Mucosa of descending colon (tissue), 3 donors: ENCODE data around the gene ANO1. TPM values are rescaled to one million over a fixed set of nuclear protein-coding genes. Genes with fewer than 3 reads are reported as not detected.
A peak's percentile ranks its signal among the peaks of the same experiment; 100 is the strongest.

ENCODE experiments used
- ATAC-seq: fragments of 200-7000 bp; cut with Tn5 transposase; one replicate; pipeline ENCODE4 v1.9.1; 2020; ENCODE audit warnings: mild to moderate bottlenecking, moderate library complexity
- DNase-seq, 3 donors: peaks; one replicate each; pipeline ENCODE4 v3.0.0-alpha.2; 2020
- H3K36me3 ChIP-seq: fragments of 200-600 bp; one replicate; pipeline ENCODE4 v1.8.0; 2021; ENCODE audit warnings: low read depth, mild to moderate bottlenecking
- H3K4me1 ChIP-seq: fragments of 200-600 bp; one replicate; pipeline ENCODE4 v1.8.0; 2021; ENCODE audit warnings: low read depth, mild to moderate bottlenecking
- H3K4me3 ChIP-seq: fragments of 200-600 bp; one replicate; pipeline ENCODE4 v1.8.0; 2021; ENCODE audit warnings: mild to moderate bottlenecking
- H3K9me3 ChIP-seq: fragments of 200-600 bp; one replicate; pipeline ENCODE4 v1.8.0; 2021; ENCODE audit warnings: mild to moderate bottlenecking
- intact Hi-C, 2 donors: fragments of 100-400 bp; cut with DNase I in 1 of 2; cut with micrococcal nuclease in 1 of 2; formaldehyde crosslinking; loops; one replicate each; pipeline versions ENCODE4 v1.11.0 to v1.11.1; 2022; cut with DNase I, micrococcal nuclease
- total RNA-seq, 3 donors: library from RNA; stranded (reverse); fragmentation: NEBNext Ultra II Directional in 2 of 3; extraction: Animal tissue kit (Norgen Biotek cat#: 25700) in 2 of 3; gene quantifications; one replicate each; pipeline versions ENCODE4 v1.2.1 to v1.2.4, GENCODE V29; 2021 to 2023
- TF ChIP-seq, protein P1 (sequence below): fragments of 200-600 bp; IDR thresholded peaks from one replicate; pipeline ENCODE4 v1.8.0; 2022; ENCODE audit warnings: antibody characterized with exemption, mild to moderate bottlenecking
- donor health status: DM: no; HTN: no; CAD: no; lungs with moderate emphysema.
- donor health status: DM: no; HTN: no; CAD: no.
- donor health status: DM: no; HTN: yes; CAD: no.

ANO1 gene
- total RNA-seq, 3 donors from 2014 or later: 10.7 to 26.6 (median 11.8) TPM

DNA sequence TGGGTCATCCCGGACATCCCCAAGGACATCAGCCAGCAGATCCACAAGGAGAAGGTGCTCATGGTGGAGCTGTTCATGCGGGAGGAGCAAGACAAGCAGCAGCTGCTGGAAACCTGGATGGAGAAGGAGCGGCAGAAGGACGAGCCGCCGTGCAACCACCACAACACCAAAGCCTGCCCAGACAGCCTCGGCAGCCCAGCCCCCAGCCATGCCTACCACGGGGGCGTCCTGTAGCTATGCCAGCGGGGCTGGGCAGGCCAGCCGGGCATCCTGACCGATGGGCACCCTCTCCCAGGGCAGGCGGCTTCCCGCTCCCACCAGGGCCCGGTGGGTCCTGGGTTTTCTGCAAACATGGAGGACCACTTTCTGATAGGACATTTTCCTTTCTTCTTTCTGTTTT, 109.7 kb downstream of the ANO1 start:
- Histone ChIP-seq H3K4me3 (no peak overlapping the region), H3K9me3 (no peaks in the 10 kb centered on the region), H3K36me3 (no peaks in the 10 kb centered on the region), H3K4me1 (no peaks in the 10 kb centered on the region)
- TF ChIP-seq, protein P1, sequence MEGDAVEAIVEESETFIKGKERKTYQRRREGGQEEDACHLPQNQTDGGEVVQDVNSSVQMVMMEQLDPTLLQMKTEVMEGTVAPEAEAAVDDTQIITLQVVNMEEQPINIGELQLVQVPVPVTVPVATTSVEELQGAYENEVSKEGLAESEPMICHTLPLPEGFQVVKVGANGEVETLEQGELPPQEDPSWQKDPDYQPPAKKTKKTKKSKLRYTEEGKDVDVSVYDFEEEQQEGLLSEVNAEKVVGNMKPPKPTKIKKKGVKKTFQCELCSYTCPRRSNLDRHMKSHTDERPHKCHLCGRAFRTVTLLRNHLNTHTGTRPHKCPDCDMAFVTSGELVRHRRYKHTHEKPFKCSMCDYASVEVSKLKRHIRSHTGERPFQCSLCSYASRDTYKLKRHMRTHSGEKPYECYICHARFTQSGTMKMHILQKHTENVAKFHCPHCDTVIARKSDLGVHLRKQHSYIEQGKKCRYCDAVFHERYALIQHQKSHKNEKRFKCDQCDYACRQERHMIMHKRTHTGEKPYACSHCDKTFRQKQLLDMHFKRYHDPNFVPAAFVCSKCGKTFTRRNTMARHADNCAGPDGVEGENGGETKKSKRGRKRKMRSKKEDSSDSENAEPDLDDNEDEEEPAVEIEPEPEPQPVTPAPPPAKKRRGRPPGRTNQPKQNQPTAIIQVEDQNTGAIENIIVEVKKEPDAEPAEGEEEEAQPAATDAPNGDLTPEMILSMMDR: no peak
- DNase-seq: no peak
- intact Hi-C loops: no loop called here
- ATAC-seq: no peak

DNA sequence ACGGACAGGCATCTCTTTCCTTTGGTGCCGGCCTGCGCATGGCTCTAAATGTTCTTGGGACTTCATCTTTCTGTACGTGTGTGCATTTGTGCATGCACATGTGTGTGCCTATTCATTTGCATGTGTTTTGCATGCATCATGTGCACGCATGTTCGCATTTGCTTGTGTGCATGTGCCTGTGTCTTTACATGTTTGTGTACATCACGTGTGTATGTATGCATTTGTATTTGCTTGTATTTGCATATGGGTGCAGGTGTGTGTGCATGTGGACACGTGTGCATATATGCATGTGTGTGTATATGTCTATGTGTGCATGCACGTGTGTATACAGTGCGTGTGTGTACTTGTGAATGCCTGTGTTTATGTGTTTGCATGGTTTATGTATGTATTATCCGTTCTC, 111.5 kb downstream of the ANO1 start:
- ATAC-seq (no peak), DNase-seq (no peak)
- intact Hi-C loops: loop anchor here (5.0 to 10.0 kb wide), 3 partner anchors 267 to 505 kb away; no protein-coding TSS in a partner anchor
- TF ChIP-seq, protein P1: no peak
- no peaks in the 10 kb centered on the region for H3K36me3 ChIP-seq
- no peaks in the 10 kb centered on the region for H3K4me1 ChIP-seq
- H3K9me3 ChIP-seq: no peaks in the 10 kb centered on the region
- H3K4me3 ChIP-seq: no peak overlapping the region

- intact Hi-C loops: loop anchor here (5.0 to 10.0 kb wide), 3 partner anchors 269 to 507 kb away; no protein-coding TSS in a partner anchor
- peak; percentile 91 for ATAC-seq
- Histone ChIP-seq H3K4me1 (no peaks in the 10 kb centered on the region), H3K36me3 (no peaks in the 10 kb centered on the region), H3K9me3 (no peaks in the 10 kb centered on the region), H3K4me3 (no peak overlapping the region)
- TF ChIP-seq, protein P1: peak; percentile 67
- peak; percentile 73 to 86 (median 84) for DNase-seq
These were observed 113.5 kb downstream of the ANO1 start for GRCh38 chr11:70191495-70192140.

DNA sequence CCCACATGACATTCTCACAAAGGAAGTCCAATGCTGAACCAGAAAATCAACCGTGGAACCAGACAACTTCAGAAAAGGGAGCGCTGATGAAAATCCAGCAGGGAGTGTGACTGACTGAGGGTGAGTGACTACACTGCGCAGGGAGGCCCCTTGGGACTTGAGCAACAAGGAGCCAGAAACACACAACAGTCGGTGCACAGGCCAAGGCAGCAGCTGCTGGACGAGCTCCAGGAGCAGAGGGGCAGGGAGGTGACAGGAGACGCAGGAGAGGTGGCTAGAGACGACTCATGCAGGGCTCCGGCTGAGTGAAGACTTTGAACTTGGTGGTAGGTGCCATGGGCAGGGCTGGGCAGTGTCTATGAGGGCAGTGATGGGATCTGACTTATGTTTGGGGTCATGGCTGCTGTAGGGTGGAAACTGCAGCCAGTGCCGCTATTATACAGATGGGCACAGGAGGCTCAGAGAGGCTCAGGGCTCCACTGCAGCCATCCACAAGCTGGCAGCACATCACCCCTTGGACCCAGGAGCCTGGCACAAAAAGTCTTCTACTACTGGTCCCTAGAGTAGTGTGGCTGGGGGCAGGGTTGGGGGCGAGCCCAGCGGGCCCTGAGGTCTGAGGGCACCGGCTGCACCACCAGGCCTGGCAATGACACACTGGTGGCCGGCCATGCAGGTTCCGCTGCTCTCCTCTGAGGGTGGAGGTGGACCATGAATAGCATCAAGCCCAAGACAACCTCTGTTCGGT, 114.7 kb downstream of the ANO1 start:
- intact Hi-C loops: loop anchor here (5.0 to 10.0 kb wide), 3 partner anchors 271 to 508 kb away; no protein-coding TSS in a partner anchor
- H3K36me3 ChIP-seq: no peaks in the 10 kb centered on the region
- H3K4me1 ChIP-seq: no peaks in the 10 kb centered on the region
- TF ChIP-seq, protein P1: no peak
- H3K9me3 ChIP-seq: no peaks in the 10 kb centered on the region
- no peak overlapping the region for H3K4me3 ChIP-seq
- ATAC-seq (no peak), DNase-seq (no peak)

DNA sequence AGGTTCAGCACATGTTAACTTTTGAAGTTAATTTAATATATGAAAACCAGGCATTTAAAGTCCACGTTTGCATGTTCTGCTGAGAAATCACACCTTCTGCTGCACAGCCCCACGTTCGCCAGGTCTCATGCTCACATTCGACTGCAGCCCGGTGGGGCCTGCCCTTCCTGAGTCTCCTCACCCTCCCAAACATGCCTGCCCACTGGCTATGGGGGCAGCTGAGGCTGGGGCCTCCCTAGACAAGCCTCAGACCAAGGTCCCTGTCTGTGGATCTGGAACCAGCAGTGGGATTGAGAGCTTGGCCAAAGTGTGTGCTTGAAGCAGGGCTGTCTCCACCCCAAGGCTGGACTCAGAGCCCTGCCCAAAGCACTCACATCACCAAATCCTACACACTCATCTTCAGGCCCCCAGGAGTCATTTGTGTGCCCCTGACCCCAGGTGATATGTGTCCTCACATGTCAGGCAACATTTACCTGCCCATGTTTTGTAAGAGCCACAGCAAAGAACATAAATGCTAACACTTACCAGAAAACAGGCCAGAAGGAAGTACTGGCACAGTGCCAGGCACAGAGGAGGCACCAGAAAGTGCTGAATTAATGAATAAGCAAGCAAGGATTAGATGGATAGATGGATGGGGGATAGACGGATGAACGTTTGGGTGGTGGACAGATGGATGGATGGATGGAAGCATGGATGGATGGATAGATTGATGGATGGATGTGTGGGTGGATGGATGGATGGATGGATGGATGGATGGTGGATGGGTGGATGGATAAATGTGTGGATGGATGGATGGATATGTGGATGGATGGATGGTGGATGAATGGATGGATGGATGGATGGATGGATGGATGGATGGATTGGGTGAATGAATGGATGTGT, 115.5 kb downstream of the ANO1 start:
- Histone ChIP-seq H3K9me3 (no peaks in the 10 kb centered on the region), H3K4me3 (no peak overlapping the region), H3K36me3 (no peaks in the 10 kb centered on the region), H3K4me1 (no peaks in the 10 kb centered on the region)
- TF ChIP-seq, protein P1: no peak
- DNase-seq: no peak
- no peak for ATAC-seq
- intact Hi-C loops: loop anchor here (5.0 to 10.0 kb wide), 3 partner anchors 271 to 509 kb away; no protein-coding TSS in a partner anchor
